H9 (cell line): Measurements from ENCODE around the gene FHL1. TPM values are rescaled to one million over a fixed set of nuclear protein-coding genes. Genes with fewer than 3 reads are reported as not detected.

Experiments
- DNase-seq: peaks from one replicate; pipeline ENCODE4 v3.0.0-alpha.2; 2017
- H2AFZ ChIP-seq: one replicate; pipeline ENCODE4 v1.6.1; 2013; ENCODE audit warnings: mild to moderate bottlenecking, low read length, control low read depth, moderate library complexity
- H2AK5ac ChIP-seq: 2 replicates; pipeline ENCODE4 v1.6.1; 2013; ENCODE audit warnings: low read length, control low read depth, mixed read lengths; ENCODE audit not compliant: insufficient read length
- H2BK120ac ChIP-seq: one replicate; pipeline ENCODE4 v1.6.1; 2013; ENCODE audit warnings: low read depth, mild to moderate bottlenecking, low read length, control low read depth, inconsistent platforms; ENCODE audit not compliant: poor library complexity, severe bottlenecking
- H2BK12ac ChIP-seq: 2 replicates; pipeline ENCODE4 v1.6.1; 2013; ENCODE audit warnings: low read length, control low read depth, mixed read lengths, low read depth; ENCODE audit not compliant: insufficient read length
- H2BK15ac ChIP-seq: 2 replicates; pipeline ENCODE4 v1.6.1; 2013; ENCODE audit warnings: low read depth, low read length, control low read depth
- H2BK20ac ChIP-seq: one replicate; pipeline ENCODE4 v1.6.1; 2013; ENCODE audit warnings: low read depth, mild to moderate bottlenecking, low read length, control low read depth, inconsistent platforms; ENCODE audit not compliant: poor library complexity, severe bottlenecking
- H2BK5ac ChIP-seq: 2 replicates; pipeline ENCODE4 v1.6.1; 2013; ENCODE audit warnings: low read length, control low read depth, mixed read lengths; ENCODE audit not compliant: insufficient read length
- H3K14ac ChIP-seq: 2 replicates; pipeline ENCODE4 v1.6.1; 2013; ENCODE audit warnings: low read length, control low read depth; ENCODE audit not compliant: insufficient read depth
- H3K18ac ChIP-seq: 2 replicates; pipeline ENCODE4 v1.6.1; 2013; ENCODE audit warnings: low read depth, mild to moderate bottlenecking, mixed read lengths, low read length, control low read depth; ENCODE audit not compliant: insufficient read length
- H3K23ac ChIP-seq: 2 replicates; pipeline ENCODE4 v1.6.1; 2013; ENCODE audit warnings: low read length, control low read depth, mixed read lengths, low read depth; ENCODE audit not compliant: insufficient read length
- H3K23me2 ChIP-seq: 2 replicates; pipeline ENCODE4 v1.6.1; 2013; ENCODE audit warnings: low read depth, mild to moderate bottlenecking, mixed read lengths, low read length, control low read depth; ENCODE audit not compliant: insufficient read length, poor library complexity, severe bottlenecking
- H3K27ac ChIP-seq: 2 replicates; pipeline ENCODE4 v1.5.1; 2013; ENCODE audit warnings: low read length, control low read depth, mixed read lengths, low read depth; ENCODE audit not compliant: insufficient read length
- H3K27me3 ChIP-seq: 2 replicates; pipeline ENCODE4 v1.6.1; 2013; ENCODE audit warnings: low read length, control low read depth, inconsistent platforms; ENCODE audit not compliant: insufficient read depth
- H3K4ac ChIP-seq: 2 replicates; pipeline ENCODE4 v1.6.1; 2013; ENCODE audit warnings: low read depth, mild to moderate bottlenecking, control low read depth, inconsistent platforms, low read length, moderate library complexity
- H3K4me1 ChIP-seq: 2 replicates; pipeline ENCODE4 v1.6.1; 2013; ENCODE audit warnings: low read length, control low read depth, inconsistent platforms; ENCODE audit not compliant: insufficient read depth
- H3K4me2 ChIP-seq: 2 replicates; pipeline ENCODE4 v1.6.1; 2013; ENCODE audit warnings: low read length, control low read depth, mixed read lengths; ENCODE audit not compliant: insufficient read length, insufficient read depth
- H3K56ac ChIP-seq: 2 replicates; pipeline ENCODE4 v1.6.1; 2013; ENCODE audit warnings: low read depth, mild to moderate bottlenecking, mixed read lengths, low read length, control low read depth; ENCODE audit not compliant: insufficient read length
- H3K79me1 ChIP-seq: 2 replicates; pipeline ENCODE4 v1.6.1; 2013; ENCODE audit warnings: low read depth, mild to moderate bottlenecking, moderate library complexity, low read length, control low read depth, inconsistent platforms; ENCODE audit not compliant: insufficient read depth, poor library complexity, severe bottlenecking
- H3K79me2 ChIP-seq: 2 replicates; pipeline ENCODE4 v1.6.1; 2013; ENCODE audit warnings: low read length, control low read depth, inconsistent platforms; ENCODE audit not compliant: insufficient read depth
- H3K9ac ChIP-seq: 2 replicates; pipeline ENCODE4 v1.6.1; 2013; ENCODE audit warnings: low read length, control low read depth, mixed read lengths; ENCODE audit not compliant: insufficient read length; ENCODE audit errors: extremely low read depth
- H3K9me3 ChIP-seq: one replicate; pipeline ENCODE4 v1.6.1; 2013; ENCODE audit warnings: low read depth, low read length, inconsistent platforms; ENCODE audit not compliant: control insufficient read depth
- H3T11ph ChIP-seq: one replicate; pipeline ENCODE4 v1.6.1; 2013; ENCODE audit warnings: mild to moderate bottlenecking, low read length, control low read depth, inconsistent platforms
- H4K20me1 ChIP-seq: one replicate; pipeline ENCODE4 v1.6.1; 2013; ENCODE audit not compliant: control insufficient read depth, insufficient read length, insufficient read depth
- H4K5ac ChIP-seq: 2 replicates; pipeline ENCODE4 v1.6.1; 2013; ENCODE audit warnings: low read depth, mild to moderate bottlenecking, mixed read lengths, low read length, control low read depth; ENCODE audit not compliant: insufficient read length
- H4K8ac ChIP-seq: replicated peaks from 2 replicates; pipeline ENCODE4 v1.6.1; 2013; ENCODE audit warnings: low read length, control low read depth, mixed read lengths, low read depth; ENCODE audit not compliant: insufficient read length
- H4K91ac ChIP-seq: 2 replicates; pipeline ENCODE4 v1.6.1; 2013; ENCODE audit warnings: low read depth, mild to moderate bottlenecking, moderate library complexity, mixed read lengths, low read length, control low read depth; ENCODE audit not compliant: insufficient read length
- H3K27ac Mint-ChIP-seq, 3 experiments: 2 replicates in 2 of 3; 3 replicates in 1 of 3; pipeline ENCODE4 v1.8.0; 2020 to 2021; ENCODE audit warnings: mixed read lengths in 3 of 3, mild to moderate bottlenecking in 1 of 3, moderate library complexity in 1 of 3
- H3K27me3 Mint-ChIP-seq: 2 replicates; pipeline ENCODE4 v1.8.0; 2021; ENCODE audit warnings: low read depth, mild to moderate bottlenecking, moderate library complexity, mixed read lengths
- H3K36me3 Mint-ChIP-seq, 3 experiments: 2 replicates in 2 of 3; 3 replicates in 1 of 3; pipeline ENCODE4 v1.8.0; 2020 to 2021; ENCODE audit warnings: low read depth in 3 of 3, mixed read lengths in 3 of 3; ENCODE audit not compliant: insufficient read depth in 1 of 3
- H3K4me1 Mint-ChIP-seq, 2 experiments: 2 replicates each; pipeline ENCODE4 v1.8.0; 2020; ENCODE audit warnings: mixed read lengths in 2 of 2
- H3K4me3 Mint-ChIP-seq, 2 experiments: 2 replicates in 1 of 2; 3 replicates in 1 of 2; pipeline ENCODE4 v1.8.0; 2020 to 2021; ENCODE audit warnings: mild to moderate bottlenecking in 2 of 2, mixed read lengths in 2 of 2, moderate library complexity in 1 of 2
- H3K9me3 Mint-ChIP-seq, 2 experiments: 2 replicates in 1 of 2; 3 replicates in 1 of 2; pipeline ENCODE4 v1.8.0; 2020; ENCODE audit warnings: mild to moderate bottlenecking in 2 of 2, mixed read lengths in 2 of 2, moderate library complexity in 1 of 2
- CTCF ChIP-seq: fragments of 200-600 bp; sonication (generic); conservative IDR thresholded peaks from 3 replicates; pipeline ENCODE4 v1.8.0; 2021; ENCODE audit warnings: antibody characterized with exemption, mild to moderate bottlenecking
- WGBS: extraction: QIAGEN DNeasy Blood & Tissue Kit; methylation state at CpG from one replicate; pipeline ENCODE4 v1.1.7; 2013; ENCODE audit warnings: missing lambda C conversion rate, low lambda C conversion rate, mixed read lengths; ENCODE audit not compliant: insufficient read length; ENCODE audit errors: extremely low coverage; 5-methylcytosine and 5-hydroxymethylcytosine counted together
- total RNA-seq: library from RNA; stranded (reverse); gene quantifications from 2 replicates; pipeline ENCODE4 v1.2.1, GENCODE V29; 2021

The FHL1 gene
- total RNA-seq, 1 experiment from 2014 or later: 20.0 TPM

- H3K4me2 ChIP-seq: no peak overlapping the region
- no peak overlapping the region for H2BK15ac ChIP-seq
- no peak overlapping the region for H2AK5ac ChIP-seq
- no peak overlapping the region for H3K23ac ChIP-seq
- H3K56ac ChIP-seq: no peak overlapping the region
- H2BK12ac ChIP-seq: no peak overlapping the region
- H4K8ac ChIP-seq: no peak overlapping the region
- H3K9me3 ChIP-seq: peaks cover 49% of the 10 kb centered on the region
- no peak overlapping the region for H2BK5ac ChIP-seq
- H3K27me3 Mint-ChIP-seq: no peaks in the 10 kb centered on the region; the same call in 1 of the 2 replicates
- DNase-seq: no peak
- no peak overlapping the region for H3K27ac ChIP-seq
- H3K36me3 Mint-ChIP-seq: peaks cover 2 to 3% (median 2%) of the 10 kb centered on the region in 3 experiments; a peak in 4 of 7 replicates
- H4K20me1 ChIP-seq: no peaks in the 10 kb centered on the region
- H3K79me1 ChIP-seq: no peaks in the 10 kb centered on the region
- peaks cover 7 to 17% of the 10 kb centered on the region in 2 experiments for H3K4me1 Mint-ChIP-seq
- no peak for TF ChIP-seq CTCF
- no peak overlapping the region; a peak in 1 of 7 replicates for H3K27ac Mint-ChIP-seq
- H2BK120ac ChIP-seq: no peak overlapping the region
- no peaks in the 10 kb centered on the region for H3K79me2 ChIP-seq
- H3K18ac ChIP-seq: no peak overlapping the region
- no peak overlapping the region for H3K4me3 Mint-ChIP-seq
- peaks cover 46 to 62% of the 10 kb centered on the region in 2 experiments for H3K9me3 Mint-ChIP-seq
- no peak overlapping the region for H3K4ac ChIP-seq
- no peaks in the 10 kb centered on the region for H3K27me3 ChIP-seq
- H3K14ac ChIP-seq: no peak overlapping the region
- H3K9ac ChIP-seq: no peak overlapping the region
- H2AFZ ChIP-seq: no peak overlapping the region
- no CpG with 5 or more reads among the region's 4 CpGs for WGBS
- H3T11ph ChIP-seq: no peak overlapping the region
- no peak overlapping the region for H4K91ac ChIP-seq
- H2BK20ac ChIP-seq: no peak overlapping the region
- H3K23me2 ChIP-seq: no peaks in the 10 kb centered on the region
- no peak overlapping the region for H4K5ac ChIP-seq
- H3K4me1 ChIP-seq: no peaks in the 10 kb centered on the region; the same call in 1 of the 2 replicates
Observed at GRCh38 chrX:136199365-136199764, 52.0 kb downstream of the FHL1 start.
